Progenitor cell of endocrine pancreas (in vitro differentiated cells): ENCODE results near the gene CCDC146. TPM values are rescaled to one million over a fixed set of nuclear protein-coding genes. Genes with fewer than 3 reads are reported as not detected.
"Not testable (repeated sequence)": the region's sequence is repeated elsewhere in the genome, so short reads cannot be mapped to it uniquely, and the experiment has no call there.

Source experiments
- DNase-seq: peaks from one replicate; pipeline ENCODE4 v3.0.0; 2021; ENCODE audit warnings: low spot score; ENCODE audit not compliant: unreplicated experiment
- H3K27ac Mint-ChIP-seq: 2 replicates; pipeline ENCODE4 v1.8.0; 2021; ENCODE audit warnings: mild to moderate bottlenecking, moderate library complexity, mixed read lengths
- H3K27me3 Mint-ChIP-seq: 2 replicates; pipeline ENCODE4 v1.8.0; 2021; ENCODE audit warnings: mixed read lengths
- H3K36me3 Mint-ChIP-seq: 2 replicates; pipeline ENCODE4 v1.8.0; 2022; ENCODE audit warnings: mixed read lengths; ENCODE audit not compliant: insufficient read depth
- H3K4me1 Mint-ChIP-seq: 2 replicates; pipeline ENCODE4 v1.8.0; 2021; ENCODE audit warnings: low read depth, mixed read lengths
- H3K4me3 Mint-ChIP-seq: 2 replicates; pipeline ENCODE4 v1.8.0; 2021; ENCODE audit warnings: low read depth, mild to moderate bottlenecking, moderate library complexity, mixed read lengths
- H3K9me3 Mint-ChIP-seq: 2 replicates; pipeline ENCODE4 v1.8.0; 2021; ENCODE audit warnings: low read depth, mixed read lengths
- total RNA-seq: library from RNA; stranded (reverse); gene quantifications from 2 replicates; pipeline ENCODE4 v1.2.1, GENCODE V29; 2021
- TF ChIP-seq, protein P1 (sequence below): fragments of 200-600 bp; sonication (generic); IDR thresholded peaks from one replicate; pipeline ENCODE4 v1.5.0; 2021; ENCODE audit warnings: antibody characterized with exemption, mild to moderate bottlenecking; ENCODE audit not compliant: unreplicated experiment

Gene CCDC146
- total RNA-seq, 1 donor from 2014 or later = 14.8 TPM

DNA sequence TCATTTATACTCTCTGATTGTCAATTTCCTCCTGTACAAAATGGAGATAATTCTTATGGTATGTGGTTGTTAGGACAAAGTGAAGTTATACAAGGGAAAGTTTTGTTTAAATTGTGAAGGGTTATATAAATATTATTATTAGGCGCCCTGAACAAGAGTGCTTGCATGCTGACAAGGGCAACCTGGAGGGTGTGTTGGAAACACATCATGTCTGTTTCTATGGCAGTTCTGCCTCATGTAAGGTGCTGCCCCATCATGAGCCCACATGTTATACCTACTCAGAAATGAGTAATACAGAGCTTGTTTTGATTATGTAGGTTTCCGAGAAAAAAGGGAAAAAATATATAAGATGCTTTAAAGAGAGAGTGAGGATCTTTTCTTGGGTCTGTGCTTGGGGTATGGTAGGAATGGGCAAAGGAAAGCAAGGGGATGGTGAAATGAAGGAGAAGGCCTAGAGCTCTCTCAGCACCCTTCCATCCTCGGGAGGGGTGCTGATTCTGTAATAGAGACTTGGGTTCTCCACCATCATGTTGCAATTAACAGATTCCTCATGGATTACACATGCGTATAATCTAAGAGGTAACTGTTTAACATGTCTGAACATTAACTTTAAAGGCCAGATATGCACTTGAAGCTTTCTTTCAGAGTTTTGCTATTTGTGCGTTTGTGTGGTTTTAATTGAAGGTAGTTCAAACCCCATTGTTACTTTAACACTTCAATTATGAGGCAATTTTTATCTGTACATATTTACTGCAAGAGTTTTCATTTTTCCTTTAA is 33.4 kb downstream of the CCDC146 start:
- not testable (repeated sequence) for H3K4me3 Mint-ChIP-seq, H3K4me1 Mint-ChIP-seq, H3K27ac Mint-ChIP-seq, H3K9me3 Mint-ChIP-seq, H3K27me3 Mint-ChIP-seq, DNase-seq, H3K36me3 Mint-ChIP-seq

GRCh38 chr7:77157034-77157433 is 34.6 kb downstream of the CCDC146 start:
- H3K36me3 Mint-ChIP-seq, DNase-seq, H3K27ac Mint-ChIP-seq, H3K4me1 Mint-ChIP-seq, H3K27me3 Mint-ChIP-seq, H3K4me3 Mint-ChIP-seq, H3K9me3 Mint-ChIP-seq: not testable (repeated sequence)

GRCh38 chr7:77157446-77157845 is 35.0 kb downstream of the CCDC146 start:
- H3K4me1 Mint-ChIP-seq = peaks cover 4% of the 10 kb centered on the region
- no peak overlapping the region for H3K4me3 Mint-ChIP-seq
- H3K36me3 Mint-ChIP-seq = no peaks in the 10 kb centered on the region
- no peak for DNase-seq
- H3K27me3 Mint-ChIP-seq = no peaks in the 10 kb centered on the region
- H3K27ac Mint-ChIP-seq = no peak overlapping the region
- H3K9me3 Mint-ChIP-seq = no peaks in the 10 kb centered on the region
- TF ChIP-seq, protein P1, sequence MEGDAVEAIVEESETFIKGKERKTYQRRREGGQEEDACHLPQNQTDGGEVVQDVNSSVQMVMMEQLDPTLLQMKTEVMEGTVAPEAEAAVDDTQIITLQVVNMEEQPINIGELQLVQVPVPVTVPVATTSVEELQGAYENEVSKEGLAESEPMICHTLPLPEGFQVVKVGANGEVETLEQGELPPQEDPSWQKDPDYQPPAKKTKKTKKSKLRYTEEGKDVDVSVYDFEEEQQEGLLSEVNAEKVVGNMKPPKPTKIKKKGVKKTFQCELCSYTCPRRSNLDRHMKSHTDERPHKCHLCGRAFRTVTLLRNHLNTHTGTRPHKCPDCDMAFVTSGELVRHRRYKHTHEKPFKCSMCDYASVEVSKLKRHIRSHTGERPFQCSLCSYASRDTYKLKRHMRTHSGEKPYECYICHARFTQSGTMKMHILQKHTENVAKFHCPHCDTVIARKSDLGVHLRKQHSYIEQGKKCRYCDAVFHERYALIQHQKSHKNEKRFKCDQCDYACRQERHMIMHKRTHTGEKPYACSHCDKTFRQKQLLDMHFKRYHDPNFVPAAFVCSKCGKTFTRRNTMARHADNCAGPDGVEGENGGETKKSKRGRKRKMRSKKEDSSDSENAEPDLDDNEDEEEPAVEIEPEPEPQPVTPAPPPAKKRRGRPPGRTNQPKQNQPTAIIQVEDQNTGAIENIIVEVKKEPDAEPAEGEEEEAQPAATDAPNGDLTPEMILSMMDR = no peak

DNA sequence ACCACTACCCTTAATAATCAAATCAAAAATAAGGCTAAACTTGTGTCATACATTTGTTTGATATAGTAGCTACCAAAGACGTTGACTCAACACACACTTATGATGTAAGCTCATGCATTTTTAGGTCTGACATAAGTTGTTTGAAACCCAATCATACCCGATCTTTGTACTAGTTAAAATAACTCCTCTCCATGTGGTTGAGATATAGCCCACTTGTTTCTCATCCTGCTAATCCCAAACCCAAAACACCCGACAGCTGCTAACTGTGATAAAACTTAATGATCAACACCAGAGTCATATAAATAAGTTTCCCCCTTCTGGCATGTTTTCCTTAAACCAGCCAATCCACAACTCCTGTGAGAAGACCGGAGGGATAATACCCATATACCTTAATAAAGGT is 48.7 kb downstream of the CCDC146 start:
- not testable (repeated sequence) for H3K9me3 Mint-ChIP-seq, H3K4me3 Mint-ChIP-seq, H3K4me1 Mint-ChIP-seq, H3K27me3 Mint-ChIP-seq, H3K27ac Mint-ChIP-seq, DNase-seq, H3K36me3 Mint-ChIP-seq

- not testable (repeated sequence) for H3K36me3 Mint-ChIP-seq
Measured at GRCh38 chr7:77172437-77173172, 50.2 kb downstream of the CCDC146 start.

GRCh38 chr7:77174418-77174817 is 52.0 kb downstream of the CCDC146 start:
- DNase-seq, H3K4me3 Mint-ChIP-seq, H3K27me3 Mint-ChIP-seq, H3K36me3 Mint-ChIP-seq, H3K4me1 Mint-ChIP-seq, H3K27ac Mint-ChIP-seq, H3K9me3 Mint-ChIP-seq: not testable (repeated sequence)

More at GRCh38 chr7:77172437-77173172, 50.2 kb downstream of the CCDC146 start:
- not testable (repeated sequence) for H3K9me3 Mint-ChIP-seq, H3K27ac Mint-ChIP-seq, H3K4me3 Mint-ChIP-seq, H3K4me1 Mint-ChIP-seq, H3K27me3 Mint-ChIP-seq, DNase-seq

GRCh38 chr7:77175274-77175800 is 52.9 kb downstream of the CCDC146 start:
- not testable (repeated sequence) for H3K36me3 Mint-ChIP-seq, DNase-seq, H3K9me3 Mint-ChIP-seq, H3K27me3 Mint-ChIP-seq, H3K4me3 Mint-ChIP-seq, H3K4me1 Mint-ChIP-seq, H3K27ac Mint-ChIP-seq

- not testable (repeated sequence) for H3K9me3 Mint-ChIP-seq, H3K4me1 Mint-ChIP-seq, H3K4me3 Mint-ChIP-seq, H3K27me3 Mint-ChIP-seq, DNase-seq, H3K36me3 Mint-ChIP-seq, H3K27ac Mint-ChIP-seq
Measured at GRCh38 chr7:77177321-77177904, 55.0 kb downstream of the CCDC146 start.

GRCh38 chr7:77178024-77178423 is 55.6 kb downstream of the CCDC146 start:
- H3K9me3 Mint-ChIP-seq, H3K36me3 Mint-ChIP-seq, H3K27ac Mint-ChIP-seq, H3K4me3 Mint-ChIP-seq, H3K4me1 Mint-ChIP-seq, H3K27me3 Mint-ChIP-seq, DNase-seq: not testable (repeated sequence)
